Stomach (tissue), 4 donors: ENCODE data around the gene RNF141.

Experiments
- EP300 ChIP-seq: sonication (generic); formaldehyde crosslinking; IDR thresholded peaks from one replicate; pipeline ENCODE4 v1.6.1; 2017; ENCODE audit warnings: antibody characterized with exemption
- POLR2A ChIP-seq, 4 donors: fragments of 450-650 bp; IDR thresholded peaks; one replicate each; pipeline ENCODE4 v1.6.1; 2016; ENCODE audit warnings: antibody characterized with exemption in 4 of 4, control low read depth in 2 of 4, mild to moderate bottlenecking in 1 of 4, moderate library complexity in 1 of 4
- POLR2AphosphoS5 ChIP-seq, 3 donors: sonication (generic); formaldehyde crosslinking; IDR thresholded peaks; one replicate each; pipeline ENCODE4 v1.6.1; 2016; ENCODE audit warnings: antibody characterized with exemption in 3 of 3
- TF ChIP-seq, protein P1 (sequence below), 7 experiments: fragments of 450-650 bp in 4 of 7; fragments of 200-600 bp in 3 of 7; sonication (generic) in 3 of 7; IDR thresholded peaks; one replicate each; pipeline ENCODE4 v1.5.1; 2016 to 2019; ENCODE audit warnings: antibody characterized with exemption in 7 of 7, control low read depth in 2 of 7, mild to moderate bottlenecking in 1 of 7

- TF ChIP-seq, protein P1, sequence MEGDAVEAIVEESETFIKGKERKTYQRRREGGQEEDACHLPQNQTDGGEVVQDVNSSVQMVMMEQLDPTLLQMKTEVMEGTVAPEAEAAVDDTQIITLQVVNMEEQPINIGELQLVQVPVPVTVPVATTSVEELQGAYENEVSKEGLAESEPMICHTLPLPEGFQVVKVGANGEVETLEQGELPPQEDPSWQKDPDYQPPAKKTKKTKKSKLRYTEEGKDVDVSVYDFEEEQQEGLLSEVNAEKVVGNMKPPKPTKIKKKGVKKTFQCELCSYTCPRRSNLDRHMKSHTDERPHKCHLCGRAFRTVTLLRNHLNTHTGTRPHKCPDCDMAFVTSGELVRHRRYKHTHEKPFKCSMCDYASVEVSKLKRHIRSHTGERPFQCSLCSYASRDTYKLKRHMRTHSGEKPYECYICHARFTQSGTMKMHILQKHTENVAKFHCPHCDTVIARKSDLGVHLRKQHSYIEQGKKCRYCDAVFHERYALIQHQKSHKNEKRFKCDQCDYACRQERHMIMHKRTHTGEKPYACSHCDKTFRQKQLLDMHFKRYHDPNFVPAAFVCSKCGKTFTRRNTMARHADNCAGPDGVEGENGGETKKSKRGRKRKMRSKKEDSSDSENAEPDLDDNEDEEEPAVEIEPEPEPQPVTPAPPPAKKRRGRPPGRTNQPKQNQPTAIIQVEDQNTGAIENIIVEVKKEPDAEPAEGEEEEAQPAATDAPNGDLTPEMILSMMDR (IDR thresholded peaks at IDR 0.05): no peak
- TF ChIP-seq POLR2AphosphoS5 (IDR thresholded peaks at IDR 0.05) (no peak), POLR2A (IDR thresholded peaks at IDR 0.05) (no peak), EP300 (no peak)
These were observed 55.3 kb downstream of the RNF141 start for GRCh38 chr11:10485646-10486045.
